G401.6 (cell line): ENCODE measurements around the gene WDR53.
A peak's percentile ranks its signal among the peaks of the same experiment; 100 is the strongest.
"Not testable (repeated sequence)": the region's sequence is repeated elsewhere in the genome, so short reads cannot be mapped to it uniquely, and the experiment has no call there.

ENCODE experiments used
- FAIRE-seq: peaks from 2 replicates; lab custom pipeline; 2012; peaks lifted over from hg19 to GRCh38; lab: Jason Lieb, UNC

The WDR53 gene

DNA sequence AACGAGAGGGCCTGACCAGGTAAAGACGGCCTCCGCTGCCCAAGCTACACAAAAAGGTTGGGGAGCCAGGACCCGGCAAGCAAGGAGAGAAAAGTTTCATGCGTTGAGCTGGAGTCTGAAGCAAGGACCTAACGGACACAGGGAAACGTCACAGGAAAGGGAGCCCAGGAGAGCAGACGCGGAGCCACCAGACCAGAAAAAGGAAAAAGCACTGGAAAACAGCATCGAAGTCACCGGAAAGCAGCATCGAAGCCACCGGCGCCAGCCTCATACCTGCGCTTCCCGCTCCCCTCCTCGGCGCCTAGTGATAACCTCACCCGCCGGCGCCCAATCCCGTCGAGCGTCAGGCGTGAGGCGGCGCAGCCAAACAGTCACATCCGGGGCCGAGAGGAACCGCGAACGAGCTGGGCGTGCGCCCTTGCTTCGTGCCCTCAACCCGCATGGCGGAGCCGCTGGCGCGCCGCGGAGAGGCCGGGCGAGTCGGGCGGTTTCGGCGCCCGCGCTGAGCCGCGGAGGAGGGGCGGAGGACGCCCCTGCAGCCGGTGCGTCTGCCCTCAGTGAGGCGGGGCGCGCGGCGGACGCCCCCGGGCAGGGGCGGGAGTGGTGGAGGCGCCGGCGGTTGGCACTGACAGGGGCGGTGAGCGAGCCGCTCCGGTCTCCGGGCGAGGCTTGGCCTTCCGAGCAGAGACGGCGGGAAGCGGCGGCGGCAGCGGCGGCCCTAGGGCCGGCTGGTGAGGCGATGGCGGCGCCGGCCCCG, at the start of gene WDR53, which contains the start of gene FBXO45:
TSS of gene WDR53 (minus strand) at position 309 of the 757 bp plus-strand sequence. CDS start 7,079 bp downstream, outside the sequence.
TSS of gene FBXO45 (plus strand) at position 415 of the 757 bp plus-strand sequence. CDS start at position 740, 325 bp downstream.
- FAIRE-seq = peak; percentile 77

DNA sequence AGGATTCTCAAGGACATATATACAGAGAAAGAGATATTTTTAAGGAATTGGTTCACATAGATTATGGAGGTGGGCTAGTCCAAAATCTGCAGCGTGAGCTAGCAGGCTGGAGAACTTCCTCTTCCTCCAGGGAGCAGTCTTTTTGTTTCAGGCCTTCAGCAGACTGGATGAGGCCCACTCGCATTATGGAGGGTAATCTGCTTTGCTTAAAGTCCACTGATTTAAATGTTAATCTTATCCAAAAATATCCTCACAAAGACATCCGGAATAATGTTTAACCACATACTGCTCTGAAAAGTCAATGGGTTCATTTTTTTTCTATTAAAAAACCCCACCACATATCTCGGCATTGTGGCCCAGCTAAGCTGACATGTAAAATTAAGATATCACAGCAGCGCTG, 48.9 kb upstream of the WDR53 start:
- no peak for FAIRE-seq

DNA sequence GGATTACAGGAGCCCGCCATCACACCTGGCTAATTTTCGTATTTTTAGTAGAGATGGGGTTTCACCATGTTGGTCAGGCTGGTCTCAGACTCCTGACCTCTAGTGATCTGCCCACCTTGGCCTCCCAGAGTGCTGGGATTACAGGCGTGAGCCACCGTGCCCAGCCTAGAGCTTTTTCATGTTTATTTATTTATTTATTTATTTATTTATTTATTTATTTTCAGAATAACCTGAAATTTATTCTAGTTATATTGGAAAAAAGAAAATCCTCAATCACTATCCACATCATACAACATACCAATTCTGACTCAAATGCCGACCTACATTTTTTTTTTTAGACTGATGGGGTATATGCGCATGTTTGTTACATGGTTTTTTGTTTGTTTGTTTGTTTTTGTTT, 46.9 kb upstream of the WDR53 start:
- not testable (repeated sequence) for FAIRE-seq

DNA sequence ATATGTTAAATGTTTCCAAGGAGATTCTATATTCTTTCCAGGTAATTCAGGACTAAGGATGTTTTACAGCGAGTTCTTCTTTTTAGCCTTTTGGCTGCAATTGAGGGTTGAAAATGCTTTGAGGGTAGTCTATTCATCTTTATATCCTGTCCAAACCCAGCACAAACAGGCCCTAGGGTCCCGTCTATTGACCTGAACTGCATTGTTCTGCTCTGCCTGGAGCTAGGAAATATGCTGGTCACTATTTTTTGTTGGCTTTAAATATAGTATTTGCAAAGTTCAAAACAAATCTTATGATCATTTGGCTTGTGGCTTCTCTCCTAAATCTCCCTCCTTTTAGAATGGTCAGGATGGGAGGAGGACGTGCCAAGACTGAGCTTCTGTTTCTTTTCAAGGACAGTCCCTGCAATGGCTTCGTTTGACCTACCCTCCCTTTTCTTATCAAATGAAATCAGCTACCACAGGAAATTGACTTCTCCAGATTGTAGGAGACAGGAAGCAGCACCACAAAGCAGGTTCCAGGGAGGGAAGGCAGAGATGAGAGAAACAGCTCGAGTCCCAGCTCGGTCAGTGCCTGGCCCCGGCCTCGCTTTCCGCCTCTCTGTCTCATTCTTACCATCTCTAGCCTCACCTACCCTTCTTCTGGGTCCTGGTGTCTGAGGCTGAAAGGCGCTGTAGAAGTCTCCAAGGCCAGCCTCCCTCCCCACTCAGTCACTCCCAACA, 43.6 kb upstream of the WDR53 start:
- peak; percentile 3 for FAIRE-seq

DNA sequence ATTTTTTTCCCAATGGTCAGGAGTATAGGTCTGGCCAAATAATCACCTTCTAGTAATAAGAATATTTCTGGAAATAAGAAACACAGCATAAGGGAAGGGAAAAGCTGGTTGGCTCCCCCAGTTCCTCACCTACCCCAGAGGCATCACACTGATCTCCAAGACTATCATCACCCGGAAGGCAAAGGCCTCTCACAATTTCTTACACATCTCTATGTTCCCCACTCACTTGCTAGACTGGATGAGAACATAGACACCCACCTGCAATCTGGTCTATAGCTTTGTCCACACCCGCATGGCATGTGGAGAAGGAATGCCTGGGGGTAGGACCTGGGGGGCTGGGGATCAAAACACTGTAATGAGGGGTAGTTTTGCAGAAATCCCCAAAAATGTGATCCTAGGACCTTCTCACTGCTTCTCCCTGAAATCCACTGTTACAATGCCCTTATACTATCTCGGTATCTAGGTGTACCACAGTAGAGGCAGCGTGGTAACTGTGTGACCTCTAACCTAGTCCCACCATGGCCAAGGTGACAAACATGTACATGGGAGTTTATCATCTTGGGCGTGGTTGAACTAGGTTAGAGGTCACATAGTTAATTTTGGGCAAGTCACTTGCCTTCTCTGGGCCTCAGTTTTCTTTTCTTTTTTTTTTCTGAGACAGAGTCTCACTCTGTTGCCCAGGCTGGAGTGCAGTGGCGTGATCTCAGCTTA, 41.6 kb upstream of the WDR53 start:
- FAIRE-seq = no peak

DNA sequence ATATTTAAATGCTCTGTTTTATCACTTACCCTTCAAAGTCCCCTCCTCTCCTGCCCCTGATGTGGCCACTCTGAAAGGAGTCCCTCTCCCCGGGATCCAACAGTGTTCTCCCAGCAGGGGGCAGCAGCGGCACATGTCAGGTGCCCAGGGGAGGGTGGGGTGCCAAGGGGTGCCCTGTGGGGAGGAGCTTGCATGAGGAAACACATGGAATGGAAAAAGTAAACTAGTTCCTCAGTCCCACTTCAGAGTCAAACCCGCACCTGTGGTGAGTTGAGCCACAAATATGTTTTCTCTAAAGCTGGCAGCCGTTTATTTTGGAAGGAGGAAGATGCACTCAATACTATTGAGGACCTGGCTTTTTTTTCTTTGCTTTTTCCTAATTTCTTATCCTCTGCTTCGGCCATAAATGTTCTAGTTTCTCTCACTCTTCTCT, 41.0 kb upstream of the WDR53 start:
- peak; percentile 80 for FAIRE-seq

DNA sequence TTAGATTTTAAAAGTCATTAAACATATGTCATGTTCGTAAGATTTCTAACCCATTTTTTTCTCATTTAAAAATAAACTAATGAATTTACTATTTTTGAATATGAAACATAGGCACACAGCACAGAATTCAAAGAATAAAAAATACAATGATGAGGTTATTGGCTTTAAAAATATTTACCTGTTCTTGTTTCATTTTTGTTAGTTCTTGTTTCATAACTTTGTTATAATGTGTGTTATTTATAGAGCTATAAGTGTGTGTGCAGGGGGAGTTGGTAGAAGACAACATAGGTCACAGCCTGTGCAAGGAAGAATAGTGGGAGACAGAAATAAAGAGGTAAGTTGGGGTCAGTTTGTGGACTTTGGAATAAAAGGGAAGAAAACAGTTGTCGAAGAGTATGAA, 40.3 kb upstream of the WDR53 start:
- peak; percentile 64 for FAIRE-seq

DNA sequence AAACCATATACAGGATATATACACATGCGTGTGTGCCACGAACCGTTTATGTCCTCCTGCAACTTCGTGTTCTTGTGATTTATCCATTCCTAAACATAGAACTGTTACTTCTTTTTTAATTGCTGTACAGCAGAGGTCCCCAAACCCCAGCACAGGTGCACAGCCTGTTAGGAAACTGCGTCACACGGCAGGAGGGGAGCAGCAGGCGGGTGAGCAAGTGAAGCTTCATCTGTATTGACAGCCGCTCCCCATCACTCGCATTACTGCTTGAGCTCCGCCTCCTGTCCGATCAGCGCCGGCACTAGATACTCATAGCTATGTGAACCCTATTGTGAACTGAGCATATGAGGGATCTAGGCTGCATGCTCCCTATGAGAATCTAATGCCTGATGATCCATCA, 36.2 kb upstream of the WDR53 start:
- FAIRE-seq = no peak

DNA sequence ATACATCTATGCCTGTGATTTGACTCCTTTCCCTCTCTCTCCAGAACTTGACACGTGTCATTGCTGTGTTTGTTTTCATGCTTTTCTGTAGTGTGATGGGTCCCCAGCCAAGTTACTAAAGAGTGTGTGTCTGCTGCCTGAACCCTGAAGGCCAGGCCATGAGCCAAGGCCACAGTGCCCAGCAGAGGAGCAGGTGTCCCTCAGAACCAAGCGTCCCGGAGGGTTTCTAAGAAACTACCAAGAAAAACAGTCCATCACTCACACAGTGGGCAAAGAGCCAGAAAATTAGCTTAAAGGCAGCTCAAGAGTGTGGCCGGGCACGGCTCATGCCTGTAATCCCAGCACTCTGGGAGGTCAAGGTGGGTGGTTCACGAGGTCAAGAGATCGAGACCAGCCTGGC, 35.3 kb upstream of the WDR53 start:
- FAIRE-seq = no peak

DNA sequence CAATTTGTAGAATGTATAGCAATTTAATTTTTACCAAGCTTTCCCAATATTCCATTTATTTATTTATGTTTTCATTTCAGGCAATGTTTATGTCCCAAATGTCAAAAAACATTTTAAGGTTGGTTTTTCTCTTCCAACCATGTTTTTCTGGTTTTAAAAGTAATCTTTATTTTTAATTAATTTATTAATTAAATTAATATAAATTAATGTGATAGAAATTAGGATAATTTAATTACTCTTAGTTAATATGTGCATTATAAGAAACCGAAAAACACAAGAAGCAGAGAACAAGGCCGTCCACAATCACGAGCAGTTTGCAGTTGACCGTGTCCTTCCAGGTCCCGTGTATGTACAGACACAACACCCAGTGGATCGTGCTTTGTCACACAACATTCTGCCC, 34.3 kb upstream of the WDR53 start:
- FAIRE-seq = peak; percentile 41

DNA sequence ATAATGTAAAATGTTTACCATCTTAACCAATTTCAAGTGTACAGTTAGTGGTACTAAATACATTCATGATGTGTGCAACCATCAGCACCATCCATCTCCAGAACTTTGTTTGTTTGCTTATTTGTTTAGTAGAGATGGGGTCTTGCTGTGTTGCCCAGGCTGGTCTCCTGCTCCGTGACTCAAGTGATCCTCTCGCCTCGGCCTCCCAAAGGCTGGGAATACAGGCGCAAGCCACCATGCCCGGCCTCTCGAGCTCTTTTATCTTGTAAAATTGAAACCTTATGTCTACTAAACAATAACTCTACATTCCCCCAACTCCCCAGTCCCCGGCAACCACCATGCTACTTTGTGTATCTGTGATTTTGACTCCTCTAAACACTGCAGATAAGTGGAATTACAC, 32.0 kb upstream of the WDR53 start:
- no peak for FAIRE-seq

DNA sequence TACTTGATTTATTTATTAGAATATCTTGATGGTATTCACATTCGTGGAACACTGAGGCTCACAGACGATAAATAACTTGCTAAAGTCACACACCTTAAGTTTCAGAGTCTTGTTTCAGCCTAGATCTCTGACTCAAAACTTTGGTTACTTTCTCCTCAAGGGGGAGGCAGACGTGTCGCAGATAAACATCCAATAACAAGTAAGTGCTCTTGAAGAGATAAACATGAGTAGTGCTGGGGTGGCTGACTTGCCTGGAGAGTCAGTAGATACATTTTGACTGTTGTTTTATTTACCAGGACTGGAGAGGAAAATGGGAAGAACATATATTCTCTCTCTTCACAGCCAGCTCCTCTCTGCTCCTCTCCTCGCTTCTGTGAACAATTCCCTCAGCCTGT, 31.4 kb upstream of the WDR53 start:
- no peak for FAIRE-seq

DNA sequence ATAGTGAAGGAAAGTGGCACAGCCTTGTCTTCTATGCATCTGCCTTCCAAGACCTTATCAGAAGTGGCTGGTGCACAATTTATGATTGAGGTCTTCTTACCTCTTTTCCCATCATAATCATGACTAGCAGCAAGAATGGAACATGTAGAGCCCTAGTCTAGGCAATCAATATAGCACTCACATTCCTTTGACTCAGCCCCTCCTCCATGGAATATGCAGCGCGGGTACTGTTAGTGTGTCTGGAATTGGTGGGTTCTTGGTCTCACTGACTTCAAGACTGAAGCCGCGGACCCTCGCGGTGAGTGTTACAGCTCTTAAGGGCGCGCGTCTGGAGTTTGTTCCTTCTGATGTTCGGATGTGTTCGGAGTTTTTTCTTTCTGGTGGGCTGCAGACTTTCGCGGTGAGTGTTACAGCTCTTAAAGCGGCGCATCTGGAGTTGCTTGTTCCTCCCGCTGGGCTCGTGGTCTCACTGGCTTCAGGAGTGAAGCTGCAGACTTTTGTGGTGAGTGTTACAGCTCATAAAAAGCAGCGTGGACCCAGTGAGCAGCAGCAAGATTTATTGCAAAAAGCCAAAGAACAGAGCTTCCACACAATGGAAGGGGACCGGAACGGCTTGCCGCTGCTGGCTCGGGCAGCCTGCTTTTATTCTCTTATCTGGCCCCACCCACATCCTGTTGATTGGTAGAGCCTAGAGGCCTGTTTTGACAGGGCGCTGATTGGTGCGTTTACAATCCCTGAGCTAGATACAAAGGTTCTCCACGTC, 29.8 kb upstream of the WDR53 start:
- FAIRE-seq = not testable (repeated sequence)

DNA sequence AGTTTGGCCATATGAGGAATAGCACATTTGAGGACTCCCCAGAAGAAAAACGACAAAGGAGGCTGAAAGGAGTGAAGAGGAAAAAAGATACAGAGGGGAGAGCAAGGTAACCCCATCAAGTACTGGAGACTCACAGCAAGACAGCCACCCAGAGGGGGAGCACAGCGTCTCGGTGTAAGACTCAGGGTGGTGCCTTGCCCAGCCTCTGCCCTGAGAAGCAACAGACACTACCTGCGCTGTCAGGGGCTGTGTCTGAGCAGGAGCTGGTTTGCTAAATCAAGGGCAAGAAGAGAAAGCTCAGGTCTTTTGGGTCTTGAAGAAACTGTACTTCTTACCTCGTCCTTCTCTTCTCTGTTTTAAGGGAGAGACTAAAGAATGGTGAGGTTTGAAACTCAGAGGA, 28.0 kb upstream of the WDR53 start:
- no peak for FAIRE-seq

DNA sequence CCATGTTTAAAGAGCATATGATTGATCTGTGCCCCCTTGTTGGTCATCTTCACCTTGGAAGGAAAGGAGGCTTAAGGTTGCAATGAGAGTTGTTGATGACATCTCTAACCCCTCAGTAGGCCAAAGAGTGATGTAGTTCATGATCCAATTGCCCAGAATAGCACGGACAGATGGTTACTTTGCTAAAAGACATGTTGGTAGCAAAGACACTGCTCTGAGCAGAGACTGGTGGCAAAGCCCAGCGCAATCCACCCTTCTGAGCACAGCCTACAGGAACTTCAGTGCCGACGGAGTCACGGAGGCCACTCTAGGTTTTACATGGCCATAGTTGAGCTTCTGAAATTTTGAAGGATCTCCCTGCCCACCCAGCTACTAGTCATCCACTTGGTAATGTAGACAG, 21.9 kb upstream of the WDR53 start:
- FAIRE-seq = no peak

DNA sequence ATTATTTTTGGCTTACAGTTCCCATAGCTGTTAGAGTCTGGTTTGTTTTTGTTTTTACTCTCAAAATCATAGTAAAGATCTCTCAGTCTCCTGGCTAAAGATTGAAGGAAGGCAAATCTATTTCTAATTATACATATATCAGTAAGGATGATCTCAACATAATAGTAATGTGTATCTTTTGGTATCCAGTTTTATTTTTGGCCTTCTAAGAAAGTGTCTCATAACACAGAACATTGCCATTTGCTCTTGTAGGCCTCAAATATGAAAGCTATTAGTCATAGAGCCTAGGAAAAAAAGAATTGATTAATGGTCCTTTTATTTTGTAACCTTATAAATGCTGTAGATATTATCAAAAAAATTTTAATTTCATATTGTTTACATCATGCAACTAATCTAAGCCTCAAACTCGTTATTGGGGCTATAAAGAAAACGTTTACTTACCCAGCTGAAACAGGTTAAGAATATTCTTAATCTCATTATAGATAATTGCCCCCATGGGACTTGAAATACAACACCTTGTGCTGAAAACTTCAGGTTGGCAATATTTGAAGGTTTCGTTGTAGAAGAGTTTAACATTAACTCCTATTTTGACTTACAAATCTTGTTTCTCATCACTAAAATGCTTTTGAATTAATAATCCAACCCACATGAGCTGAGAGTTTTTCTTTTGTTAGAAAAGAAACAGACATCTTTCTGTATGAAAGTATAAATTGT, 16.8 kb upstream of the WDR53 start:
- FAIRE-seq = no peak

DNA sequence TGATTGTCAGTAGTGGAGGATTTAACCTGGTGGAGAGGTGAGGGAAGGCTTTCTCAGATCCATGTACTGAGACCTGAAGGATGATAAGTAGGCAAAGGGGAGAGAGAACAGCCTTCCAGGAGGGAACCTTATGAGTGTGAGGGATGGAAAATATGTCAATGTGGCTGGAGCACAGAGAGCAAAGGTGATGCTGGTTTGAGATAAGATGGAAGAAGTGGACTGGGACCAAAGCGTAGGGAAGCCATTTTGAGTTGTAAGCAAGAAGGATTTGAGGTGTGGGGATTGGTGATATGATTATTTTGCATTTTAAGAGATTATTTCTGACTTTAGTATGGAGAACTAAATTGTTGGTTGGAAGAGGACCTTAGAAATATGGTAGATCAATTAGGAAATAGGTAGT, 4.0 kb upstream of the WDR53 start:
- FAIRE-seq = no peak

DNA sequence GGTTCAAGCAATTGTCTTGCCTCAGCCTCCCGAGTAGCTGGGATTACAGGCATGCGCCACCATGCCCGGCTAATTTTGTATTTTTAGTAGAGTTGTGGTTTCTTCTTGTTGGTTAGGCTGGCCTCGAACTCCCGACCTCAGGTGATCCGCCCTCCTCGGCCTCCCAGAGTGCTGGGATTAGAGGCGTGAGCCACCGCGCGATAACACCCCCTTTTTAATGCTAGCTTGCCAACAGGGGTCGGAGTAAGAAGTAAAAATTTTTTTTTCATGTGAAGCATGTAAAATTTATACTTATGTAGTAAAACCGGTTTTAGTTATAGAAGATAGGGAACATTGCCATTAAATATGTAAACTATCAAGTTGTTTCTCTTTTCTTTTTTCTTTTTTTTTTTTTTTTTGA, 2.0 kb upstream of the WDR53 start:
- not testable (repeated sequence) for FAIRE-seq

DNA sequence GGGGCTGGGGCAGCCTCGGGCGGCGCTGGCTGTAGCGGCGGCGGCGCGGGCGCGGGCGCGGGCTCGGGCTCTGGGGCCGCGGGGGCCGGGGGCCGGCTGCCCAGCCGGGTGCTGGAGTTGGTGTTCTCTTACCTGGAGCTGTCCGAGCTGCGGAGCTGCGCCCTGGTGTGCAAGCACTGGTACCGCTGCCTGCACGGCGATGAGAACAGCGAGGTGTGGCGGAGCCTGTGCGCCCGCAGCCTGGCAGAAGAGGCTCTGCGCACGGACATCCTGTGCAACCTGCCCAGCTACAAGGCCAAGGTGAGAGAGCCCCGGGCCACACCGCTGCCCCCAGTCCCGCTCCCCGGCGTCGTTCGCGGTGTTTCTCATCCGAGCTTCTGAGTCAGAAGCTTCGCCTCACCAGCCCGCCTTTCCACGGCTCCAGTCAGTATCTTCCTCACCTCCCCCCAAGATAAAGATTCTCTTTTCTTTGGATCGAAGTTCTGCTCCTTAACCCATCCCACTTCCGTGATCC, 706 bp upstream of the WDR53 start:
- no peak for FAIRE-seq

DNA sequence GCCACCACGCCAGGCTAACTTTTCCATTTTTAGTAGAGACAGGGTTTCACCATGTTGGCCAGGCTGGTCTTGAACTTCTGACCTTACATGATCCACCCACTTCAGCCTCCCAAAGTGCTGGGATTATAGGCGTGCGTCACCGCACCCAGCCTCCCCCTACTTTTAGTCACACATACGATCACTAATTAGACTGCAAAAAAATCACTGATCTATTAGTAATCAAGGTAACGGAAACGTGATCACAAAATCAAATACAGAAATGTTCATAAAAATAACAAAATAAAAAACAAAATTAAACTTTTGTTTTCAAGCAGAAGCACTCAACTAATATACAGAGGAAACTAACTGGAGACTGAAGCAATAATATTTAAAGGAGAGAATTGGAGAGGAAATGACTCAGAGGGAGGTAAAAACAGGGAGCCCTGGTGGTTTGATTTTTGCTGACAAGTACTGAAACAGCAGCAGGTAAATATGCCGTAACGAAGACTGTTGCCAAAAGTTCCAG, 4.6 kb downstream of the WDR53 start:
- no peak for FAIRE-seq

DNA sequence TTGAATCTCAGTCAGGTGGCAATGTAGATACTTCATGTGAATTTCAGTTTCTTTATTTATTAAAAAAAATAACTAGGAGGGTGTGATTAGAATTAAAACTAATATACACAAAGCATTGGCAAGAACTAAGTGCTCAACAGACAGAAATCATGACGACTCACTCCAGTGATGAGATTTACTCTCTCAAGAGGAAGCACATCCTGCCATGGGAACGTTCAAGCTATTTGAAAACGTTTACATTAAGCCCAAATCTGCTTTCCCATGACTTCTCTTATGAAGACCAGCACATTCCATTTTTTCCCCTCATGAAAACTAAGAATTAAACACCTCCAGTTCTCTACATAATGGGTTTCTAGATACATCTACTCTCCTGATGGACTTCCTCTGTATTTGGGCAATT, 8.5 kb downstream of the WDR53 start:
- FAIRE-seq = no peak
